SK-N-SH (cell line): ENCODE results near the gene KIF5C. TPM values are rescaled to one million over a fixed set of nuclear protein-coding genes. Genes with fewer than 3 reads are reported as not detected.

Experiments used
- CTCF ChIA-PET: fragments of 300-600, 350-600 bp; formaldehyde crosslinking; extraction: SDS; loops from one replicate; lab custom pipeline; 2021; lab: Yijun Ruan, JAX
- POLR2A ChIA-PET: fragments of 350-600 bp; sonication (Branson Sonifier 250); formaldehyde crosslinking; extraction: SDS; loops from one replicate; lab custom pipeline; 2020; ENCODE audit warnings: antibody characterized with exemption, inconsistent platforms; lab: Yijun Ruan, JAX
- DNase-seq: peaks from one replicate; pipeline ENCODE4 v3.0.0; 2012
- H2AFZ ChIP-seq: fragments of 200-600 bp; sonication (generic); 2 replicates; pipeline ENCODE4 v1.8.1; 2016; ENCODE audit warnings: antibody characterized with exemption, mild to moderate bottlenecking, low read depth
- H3F3A ChIP-seq: fragments of 200-600 bp; sonication (generic); replicated peaks from 2 replicates; pipeline ENCODE3; 2016; ENCODE audit warnings: antibody characterized with exemption, mild to moderate bottlenecking; ENCODE audit not compliant: insufficient read depth
- H3K27ac ChIP-seq, 2 experiments: fragments of 200-500 bp in 1 of 2; fragments of 200-600 bp in 1 of 2; sonication (Bioruptor generic) in 1 of 2; sonication (generic), shearing (Covaris generic) in 1 of 2; 2 replicates each; pipeline versions ENCODE4 v1.5.1 to v1.6.1; 2014 to 2016; ENCODE audit warnings: low read depth in 2 of 2, inconsistent platforms in 1 of 2, low read length in 1 of 2, mild to moderate bottlenecking in 1 of 2, mixed read lengths in 1 of 2
- H3K27me3 ChIP-seq: fragments of 200-600 bp; sonication (generic), shearing (Covaris generic); 2 replicates; pipeline ENCODE4 v1.6.1; 2016; ENCODE audit warnings: mixed run types; ENCODE audit not compliant: insufficient read depth
- H3K36me3 ChIP-seq, 2 experiments: fragments of 200-500 bp in 1 of 2; fragments of 200-600 bp in 1 of 2; sonication (Bioruptor generic) in 1 of 2; sonication (generic) in 1 of 2; replicated peaks in 1 of 2; 2 replicates each; pipeline versions ENCODE3 to v1.5.1; 2014 to 2016; ENCODE audit warnings: low read length in 1 of 2, mild to moderate bottlenecking in 1 of 2; ENCODE audit not compliant: insufficient read depth in 2 of 2, control insufficient read depth in 1 of 2
- H3K4me1 ChIP-seq, 2 experiments: fragments of 200-500 bp in 1 of 2; fragments of 200-600 bp in 1 of 2; sonication (Bioruptor generic) in 1 of 2; sonication (generic), shearing (Covaris generic) in 1 of 2; 2 replicates each; pipeline versions ENCODE4 v1.5.1 to v1.6.1; 2014 to 2016; ENCODE audit warnings: low read depth in 1 of 2, low read length in 1 of 2, mixed run types in 1 of 2; ENCODE audit not compliant: insufficient read depth in 2 of 2, control insufficient read depth in 1 of 2
- H3K4me2 ChIP-seq: fragments of 200-600 bp; sonication (generic), shearing (Covaris generic); 2 replicates; pipeline ENCODE4 v1.6.1; 2017; ENCODE audit warnings: mixed run types
- H3K4me3 ChIP-seq, 2 experiments: fragments of 200-500 bp in 1 of 2; fragments of 200-600 bp in 1 of 2; sonication (Bioruptor generic) in 1 of 2; sonication (generic), shearing (Covaris generic) in 1 of 2; 2 replicates each; pipeline versions ENCODE4 v1.5.1 to v1.8.1; 2014 to 2016; ENCODE audit warnings: low read depth in 2 of 2, inconsistent platforms in 1 of 2, low read length in 1 of 2, mild to moderate bottlenecking in 1 of 2, mixed read lengths in 1 of 2, moderate library complexity in 1 of 2
- H3K79me2 ChIP-seq: fragments of 200-600 bp; sonication (generic); 2 replicates; pipeline ENCODE4 v1.8.1; 2017; ENCODE audit warnings: mild to moderate bottlenecking; ENCODE audit not compliant: insufficient read depth
- H3K9ac ChIP-seq: fragments of 200-600 bp; sonication (generic); 2 replicates; pipeline ENCODE4 v1.6.1; 2017; ENCODE audit warnings: mixed run types
- H3K9me2 ChIP-seq: fragments of 200-600 bp; sonication (generic); 2 replicates; pipeline ENCODE4 v1.6.1; 2017; ENCODE audit warnings: mixed run types
- H3K9me3 ChIP-seq: fragments of 200-600 bp; sonication (generic); 2 replicates; pipeline ENCODE4 v1.6.1; 2017; ENCODE audit warnings: mixed run types, mild to moderate bottlenecking, moderate library complexity
- H4K20me1 ChIP-seq: fragments of 200-600 bp; sonication (generic); 2 replicates; pipeline ENCODE4 v1.6.1; 2017; ENCODE audit warnings: mild to moderate bottlenecking, mixed run types; ENCODE audit not compliant: insufficient read depth
- FOSL2 ChIP-seq: IDR thresholded peaks from 2 replicates; pipeline ENCODE4 v1.4.0; 2012; ENCODE audit warnings: low read depth, mild to moderate bottlenecking, moderate library complexity, borderline replicate concordance
- FOXJ3 ChIP-seq: sonication (generic); formaldehyde crosslinking; IDR thresholded peaks from 2 replicates; pipeline ENCODE4 v1.5.1; 2020; ENCODE audit warnings: mild to moderate bottlenecking, missing genetic modification reagents
- FOXM1 ChIP-seq: IDR thresholded peaks from 2 replicates; pipeline ENCODE4 v1.4.0; 2012; ENCODE audit warnings: low read depth, mild to moderate bottlenecking
- GATA2 ChIP-seq: sonication (generic); formaldehyde crosslinking; IDR thresholded peaks from 2 replicates; pipeline ENCODE4 v1.5.0; 2020; ENCODE audit warnings: mild to moderate bottlenecking, missing genetic modification reagents
- JUND ChIP-seq: IDR thresholded peaks from 2 replicates; pipeline ENCODE4 v1.4.0; 2012
- MEF2A ChIP-seq: IDR thresholded peaks from 2 replicates; pipeline ENCODE4 v1.4.0; 2012; ENCODE audit warnings: low read depth, borderline replicate concordance
- MXI1 ChIP-seq: IDR thresholded peaks from 2 replicates; pipeline ENCODE4 v1.6.1; 2012; ENCODE audit warnings: mild to moderate bottlenecking, low read depth, low read length, improper control_type of control experiment
- NRF1 ChIP-seq: IDR thresholded peaks from 2 replicates; pipeline ENCODE4 v1.6.1; 2012; ENCODE audit warnings: low read depth, mild to moderate bottlenecking, low read length
- POLR2AphosphoS5 ChIP-seq: IDR thresholded peaks from 2 replicates; pipeline ENCODE4 v1.6.1; 2012; ENCODE audit warnings: low read depth, low read length
- RXRA ChIP-seq: IDR thresholded peaks from 2 replicates; pipeline ENCODE4 v1.4.0; 2012; ENCODE audit warnings: low read depth, mild to moderate bottlenecking, borderline replicate concordance
- TAF1 ChIP-seq: IDR thresholded peaks from 2 replicates; pipeline ENCODE4 v1.6.1; 2012; ENCODE audit warnings: low read depth, mild to moderate bottlenecking, low read length, moderate library complexity, borderline replicate concordance
- TCF12 ChIP-seq: IDR thresholded peaks from 2 replicates; pipeline ENCODE4 v1.4.0; 2012
- YY1 ChIP-seq: IDR thresholded peaks from 2 replicates; pipeline ENCODE4 v1.4.0; 2012; ENCODE audit warnings: low read depth, mild to moderate bottlenecking
- WGBS: methylation state at CpG from one replicate; pipeline ENCODE4 v1.1.6; 2017; ENCODE audit warnings: low lambda C conversion rate; 5-methylcytosine and 5-hydroxymethylcytosine counted together
- polyA plus RNA-seq, 3 experiments: library from polyadenylated mRNA; depleted of rRNA; stranded (reverse); fragments of >200 nt; gene quantifications; 2 replicates each; pipeline ENCODE4 v1.2.3, GENCODE V29; 2012
- TF ChIP-seq, protein P1 (sequence below): fragments of 150-350 bp; IDR thresholded peaks from 2 replicates; pipeline ENCODE4 v1.6.1; 2016; ENCODE audit warnings: mild to moderate bottlenecking, low read depth, low read length
- TF ChIP-seq, protein P2 (sequence below): fragments of 150-350 bp; IDR thresholded peaks from 2 replicates; pipeline ENCODE4 v1.6.1; 2017; ENCODE audit warnings: antibody characterized with exemption, low read length, low read depth, borderline replicate concordance
- TF ChIP-seq, protein P3 (sequence below): IDR thresholded peaks from 2 replicates; pipeline ENCODE4 v1.4.0; 2012; ENCODE audit warnings: low read depth, borderline replicate concordance
- TF ChIP-seq, protein P4 (sequence below): IDR thresholded peaks from 2 replicates; pipeline ENCODE4 v1.6.1; 2012; ENCODE audit warnings: mild to moderate bottlenecking, low read depth, low read length, moderate library complexity
- TF ChIP-seq, protein P5 (sequence below): IDR thresholded peaks from 2 replicates; pipeline ENCODE4 v1.4.0; 2012; ENCODE audit warnings: low read depth, borderline replicate concordance

The KIF5C gene
- polyA plus RNA-seq, 1 of the 3 experiments (the other 2 are of a cell fraction), result 3.9 TPM

DNA sequence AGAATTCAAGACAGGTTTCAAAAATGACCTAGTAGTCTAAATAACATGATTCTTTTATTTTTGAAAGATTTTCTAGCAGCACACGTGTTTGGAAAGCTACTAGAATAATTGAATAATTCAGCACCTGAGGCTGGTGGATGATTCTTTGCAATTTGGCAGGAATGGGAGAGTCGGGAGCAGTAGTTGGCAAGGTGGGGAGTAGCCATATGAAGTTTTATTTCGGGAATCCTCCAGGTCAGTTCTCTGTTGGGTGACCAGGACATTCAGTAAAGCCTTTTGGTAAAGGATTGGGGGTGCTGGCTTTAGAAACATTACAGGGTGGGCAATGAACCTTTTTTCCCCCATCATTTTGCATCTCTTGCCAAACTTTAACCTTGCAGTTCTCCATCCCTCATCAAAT, 88.4 kb downstream of the KIF5C start (continued):
- no peak for TF ChIP-seq TAF1
- TF ChIP-seq YY1, result no peak
- TF ChIP-seq MEF2A, result no peak
- TF ChIP-seq FOXM1, result no peak
- no peak for TF ChIP-seq NRF1

DNA sequence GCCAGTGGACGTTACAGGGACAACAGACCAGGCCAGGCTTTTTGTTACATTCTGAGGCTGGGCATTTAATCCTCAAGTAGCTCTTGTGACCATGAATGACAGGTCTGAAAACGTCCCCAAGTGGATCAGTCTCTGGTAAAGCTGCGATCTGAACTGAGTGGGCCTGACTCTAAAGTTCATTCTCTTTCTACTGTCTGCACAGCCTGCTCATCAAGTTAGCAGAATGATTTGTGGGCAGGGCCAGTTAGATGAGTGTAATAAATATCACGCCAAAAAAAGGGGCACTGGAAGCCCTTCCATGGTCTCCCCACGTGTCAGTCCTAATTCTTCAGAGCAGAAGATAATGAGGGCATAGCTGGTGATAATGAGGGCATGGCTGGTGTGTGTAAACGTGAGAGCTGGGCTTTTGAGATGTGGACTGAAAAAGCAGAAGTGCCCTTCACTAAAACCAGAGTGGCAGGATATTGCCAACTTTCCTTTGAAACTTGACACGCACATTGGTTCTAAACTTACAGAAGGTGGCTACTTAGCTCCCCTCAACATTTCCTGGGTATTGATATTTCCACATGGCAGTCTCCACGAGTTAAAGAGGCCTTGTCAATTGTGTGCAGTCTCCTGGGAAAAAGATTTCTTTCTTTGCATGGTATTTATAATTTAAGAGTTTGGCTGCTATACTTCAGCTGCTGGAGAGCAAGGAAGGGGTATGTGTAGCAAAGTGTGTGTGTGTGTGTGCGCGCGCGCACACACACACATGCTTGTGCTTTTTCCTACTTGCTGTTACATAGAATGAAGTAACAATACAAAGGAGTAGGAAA, 90.8 kb downstream of the KIF5C start:
- no peaks in the 10 kb centered on the region for H3K27me3 ChIP-seq
- H3K4me3 ChIP-seq, result no peak overlapping the region
- H3K4me1 ChIP-seq, result peaks cover 0 to 31% of the 10 kb centered on the region in 2 experiments; a peak in 2 of 4 replicates
- no peaks in the 10 kb centered on the region for H3K9me2 ChIP-seq
- no peaks in the 10 kb centered on the region for H3K79me2 ChIP-seq
- H3F3A ChIP-seq, result no peaks in the 10 kb centered on the region
- DNase-seq, result no peak
- H3K27ac ChIP-seq, result no peak overlapping the region; a peak in 1 of 4 replicates
- no peak overlapping the region for H3K4me2 ChIP-seq
- no peaks in the 10 kb centered on the region for H4K20me1 ChIP-seq
- 83% methylated on average over 12 of the region's 12 CpGs for WGBS
- no peak overlapping the region for H3K9ac ChIP-seq
- H3K9me3 ChIP-seq, result no peaks in the 10 kb centered on the region
- TF ChIP-seq, protein P1, sequence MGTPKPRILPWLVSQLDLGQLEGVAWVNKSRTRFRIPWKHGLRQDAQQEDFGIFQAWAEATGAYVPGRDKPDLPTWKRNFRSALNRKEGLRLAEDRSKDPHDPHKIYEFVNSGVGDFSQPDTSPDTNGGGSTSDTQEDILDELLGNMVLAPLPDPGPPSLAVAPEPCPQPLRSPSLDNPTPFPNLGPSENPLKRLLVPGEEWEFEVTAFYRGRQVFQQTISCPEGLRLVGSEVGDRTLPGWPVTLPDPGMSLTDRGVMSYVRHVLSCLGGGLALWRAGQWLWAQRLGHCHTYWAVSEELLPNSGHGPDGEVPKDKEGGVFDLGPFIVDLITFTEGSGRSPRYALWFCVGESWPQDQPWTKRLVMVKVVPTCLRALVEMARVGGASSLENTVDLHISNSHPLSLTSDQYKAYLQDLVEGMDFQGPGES, result no peak
- TF ChIP-seq MXI1 (no peak), TAF1 (no peak), RXRA (no peak), JUND (no peak), POLR2AphosphoS5 (no peak), FOSL2 (no peak), FOXM1 (no peak), GATA2 (CRISPR knock-in tag) (no peak), TCF12 (no peak), YY1 (no peak), FOXJ3 (no peak)
- TF ChIP-seq, protein P2, sequence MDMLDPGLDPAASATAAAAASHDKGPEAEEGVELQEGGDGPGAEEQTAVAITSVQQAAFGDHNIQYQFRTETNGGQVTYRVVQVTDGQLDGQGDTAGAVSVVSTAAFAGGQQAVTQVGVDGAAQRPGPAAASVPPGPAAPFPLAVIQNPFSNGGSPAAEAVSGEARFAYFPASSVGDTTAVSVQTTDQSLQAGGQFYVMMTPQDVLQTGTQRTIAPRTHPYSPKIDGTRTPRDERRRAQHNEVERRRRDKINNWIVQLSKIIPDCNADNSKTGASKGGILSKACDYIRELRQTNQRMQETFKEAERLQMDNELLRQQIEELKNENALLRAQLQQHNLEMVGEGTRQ, result no peak
- TF ChIP-seq, protein P3, sequence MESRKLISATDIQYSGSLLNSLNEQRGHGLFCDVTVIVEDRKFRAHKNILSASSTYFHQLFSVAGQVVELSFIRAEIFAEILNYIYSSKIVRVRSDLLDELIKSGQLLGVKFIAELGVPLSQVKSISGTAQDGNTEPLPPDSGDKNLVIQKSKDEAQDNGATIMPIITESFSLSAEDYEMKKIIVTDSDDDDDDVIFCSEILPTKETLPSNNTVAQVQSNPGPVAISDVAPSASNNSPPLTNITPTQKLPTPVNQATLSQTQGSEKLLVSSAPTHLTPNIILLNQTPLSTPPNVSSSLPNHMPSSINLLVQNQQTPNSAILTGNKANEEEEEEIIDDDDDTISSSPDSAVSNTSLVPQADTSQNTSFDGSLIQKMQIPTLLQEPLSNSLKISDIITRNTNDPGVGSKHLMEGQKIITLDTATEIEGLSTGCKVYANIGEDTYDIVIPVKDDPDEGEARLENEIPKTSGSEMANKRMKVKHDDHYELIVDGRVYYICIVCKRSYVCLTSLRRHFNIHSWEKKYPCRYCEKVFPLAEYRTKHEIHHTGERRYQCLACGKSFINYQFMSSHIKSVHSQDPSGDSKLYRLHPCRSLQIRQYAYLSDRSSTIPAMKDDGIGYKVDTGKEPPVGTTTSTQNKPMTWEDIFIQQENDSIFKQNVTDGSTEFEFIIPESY, result no peak
- TF ChIP-seq, protein P4, sequence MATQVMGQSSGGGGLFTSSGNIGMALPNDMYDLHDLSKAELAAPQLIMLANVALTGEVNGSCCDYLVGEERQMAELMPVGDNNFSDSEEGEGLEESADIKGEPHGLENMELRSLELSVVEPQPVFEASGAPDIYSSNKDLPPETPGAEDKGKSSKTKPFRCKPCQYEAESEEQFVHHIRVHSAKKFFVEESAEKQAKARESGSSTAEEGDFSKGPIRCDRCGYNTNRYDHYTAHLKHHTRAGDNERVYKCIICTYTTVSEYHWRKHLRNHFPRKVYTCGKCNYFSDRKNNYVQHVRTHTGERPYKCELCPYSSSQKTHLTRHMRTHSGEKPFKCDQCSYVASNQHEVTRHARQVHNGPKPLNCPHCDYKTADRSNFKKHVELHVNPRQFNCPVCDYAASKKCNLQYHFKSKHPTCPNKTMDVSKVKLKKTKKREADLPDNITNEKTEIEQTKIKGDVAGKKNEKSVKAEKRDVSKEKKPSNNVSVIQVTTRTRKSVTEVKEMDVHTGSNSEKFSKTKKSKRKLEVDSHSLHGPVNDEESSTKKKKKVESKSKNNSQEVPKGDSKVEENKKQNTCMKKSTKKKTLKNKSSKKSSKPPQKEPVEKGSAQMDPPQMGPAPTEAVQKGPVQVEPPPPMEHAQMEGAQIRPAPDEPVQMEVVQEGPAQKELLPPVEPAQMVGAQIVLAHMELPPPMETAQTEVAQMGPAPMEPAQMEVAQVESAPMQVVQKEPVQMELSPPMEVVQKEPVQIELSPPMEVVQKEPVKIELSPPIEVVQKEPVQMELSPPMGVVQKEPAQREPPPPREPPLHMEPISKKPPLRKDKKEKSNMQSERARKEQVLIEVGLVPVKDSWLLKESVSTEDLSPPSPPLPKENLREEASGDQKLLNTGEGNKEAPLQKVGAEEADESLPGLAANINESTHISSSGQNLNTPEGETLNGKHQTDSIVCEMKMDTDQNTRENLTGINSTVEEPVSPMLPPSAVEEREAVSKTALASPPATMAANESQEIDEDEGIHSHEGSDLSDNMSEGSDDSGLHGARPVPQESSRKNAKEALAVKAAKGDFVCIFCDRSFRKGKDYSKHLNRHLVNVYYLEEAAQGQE, result no peak
- TF ChIP-seq, protein P5, sequence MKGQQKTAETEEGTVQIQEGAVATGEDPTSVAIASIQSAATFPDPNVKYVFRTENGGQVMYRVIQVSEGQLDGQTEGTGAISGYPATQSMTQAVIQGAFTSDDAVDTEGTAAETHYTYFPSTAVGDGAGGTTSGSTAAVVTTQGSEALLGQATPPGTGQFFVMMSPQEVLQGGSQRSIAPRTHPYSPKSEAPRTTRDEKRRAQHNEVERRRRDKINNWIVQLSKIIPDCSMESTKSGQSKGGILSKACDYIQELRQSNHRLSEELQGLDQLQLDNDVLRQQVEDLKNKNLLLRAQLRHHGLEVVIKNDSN, result no peak
- no peak overlapping the region for H2AFZ ChIP-seq
- ChIA-PET CTCF (interaction anchor here (0.6 to 1.7 kb wide), 2 partner anchors 13 to 952 kb away, joined by 3 to 4 read pairs; no protein-coding TSS in a partner anchor), POLR2A (no interaction called here)
- H3K36me3 ChIP-seq, result no peaks in the 10 kb centered on the region
